ENCODE data around the gene RARS2.
"Not testable (repeated sequence)": the region's sequence is repeated elsewhere in the genome, so short reads cannot be mapped to it uniquely, and the experiment has no call there.

The RARS2 gene, protein sequence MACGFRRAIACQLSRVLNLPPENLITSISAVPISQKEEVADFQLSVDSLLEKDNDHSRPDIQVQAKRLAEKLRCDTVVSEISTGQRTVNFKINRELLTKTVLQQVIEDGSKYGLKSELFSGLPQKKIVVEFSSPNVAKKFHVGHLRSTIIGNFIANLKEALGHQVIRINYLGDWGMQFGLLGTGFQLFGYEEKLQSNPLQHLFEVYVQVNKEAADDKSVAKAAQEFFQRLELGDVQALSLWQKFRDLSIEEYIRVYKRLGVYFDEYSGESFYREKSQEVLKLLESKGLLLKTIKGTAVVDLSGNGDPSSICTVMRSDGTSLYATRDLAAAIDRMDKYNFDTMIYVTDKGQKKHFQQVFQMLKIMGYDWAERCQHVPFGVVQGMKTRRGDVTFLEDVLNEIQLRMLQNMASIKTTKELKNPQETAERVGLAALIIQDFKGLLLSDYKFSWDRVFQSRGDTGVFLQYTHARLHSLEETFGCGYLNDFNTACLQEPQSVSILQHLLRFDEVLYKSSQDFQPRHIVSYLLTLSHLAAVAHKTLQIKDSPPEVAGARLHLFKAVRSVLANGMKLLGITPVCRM

DNA sequence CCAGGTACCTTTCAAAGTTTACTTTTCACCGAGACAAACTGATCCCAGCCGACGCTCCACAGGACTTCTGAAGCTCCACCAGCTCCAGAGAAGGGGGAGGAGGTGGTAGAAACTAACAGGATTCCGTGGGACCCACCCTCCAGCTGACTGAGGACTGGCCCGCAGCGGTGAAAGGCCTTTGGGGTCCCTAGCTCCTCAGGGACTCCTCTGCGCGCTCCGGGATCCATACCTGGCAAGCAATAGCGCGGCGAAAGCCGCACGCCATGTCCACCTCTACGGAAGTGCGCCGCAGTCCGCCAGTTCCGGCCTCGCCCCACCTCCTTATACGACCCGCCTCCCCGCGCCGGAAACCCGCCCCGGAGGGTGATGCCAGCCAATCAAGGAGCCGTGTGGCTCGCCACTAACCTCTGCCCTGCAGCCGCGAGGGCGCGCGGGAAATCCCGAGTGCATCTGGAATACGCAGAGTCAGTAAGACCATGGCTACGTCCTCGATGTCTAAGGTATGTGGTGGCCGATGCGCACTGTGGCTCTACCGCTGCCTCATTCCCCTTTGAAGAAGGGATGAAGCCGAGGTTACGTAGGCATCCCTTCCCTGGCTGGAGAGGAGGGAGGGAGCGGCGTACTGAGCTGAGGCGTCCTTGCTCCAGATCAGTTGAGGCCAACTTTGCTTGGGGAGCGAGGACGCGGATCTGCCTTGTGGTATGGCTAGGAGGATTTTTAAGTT, at the start of gene RARS2, which contains the start of gene ORC3:
Gene RARS2 (minus strand): TSS at position 295 of the 724 bp plus-strand sequence. CDS start 30 bp downstream, at position 265.
Gene ORC3 (plus strand): TSS at position 443 of the 724 bp plus-strand sequence. CDS start 34 bp downstream, at position 477.
- peak; percentile 93 for DNase-seq (ENCODE audit: low spot score)

DNA sequence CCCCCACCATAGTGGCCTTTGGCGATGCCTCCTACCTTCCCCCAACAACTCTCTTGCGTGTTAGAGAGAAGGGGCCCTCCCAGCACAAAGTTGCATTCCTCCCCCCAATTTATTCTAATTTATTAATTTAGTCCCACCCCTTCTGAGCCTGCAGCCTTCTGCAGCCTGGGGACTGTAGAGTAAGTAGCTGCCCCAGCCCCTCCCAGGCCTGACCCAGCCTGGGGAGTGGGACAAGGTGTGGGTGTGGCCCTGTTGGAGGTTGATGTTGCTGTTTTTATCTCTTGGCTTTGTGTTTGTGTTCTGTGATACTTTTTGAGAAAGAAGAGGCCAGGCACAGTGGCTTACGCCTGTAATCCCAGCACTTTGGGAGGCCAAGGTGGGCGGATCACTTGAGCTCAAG, 49.6 kb upstream of the RARS2 start:
- DNase-seq (ENCODE audit: low spot score) = no peak

DNA sequence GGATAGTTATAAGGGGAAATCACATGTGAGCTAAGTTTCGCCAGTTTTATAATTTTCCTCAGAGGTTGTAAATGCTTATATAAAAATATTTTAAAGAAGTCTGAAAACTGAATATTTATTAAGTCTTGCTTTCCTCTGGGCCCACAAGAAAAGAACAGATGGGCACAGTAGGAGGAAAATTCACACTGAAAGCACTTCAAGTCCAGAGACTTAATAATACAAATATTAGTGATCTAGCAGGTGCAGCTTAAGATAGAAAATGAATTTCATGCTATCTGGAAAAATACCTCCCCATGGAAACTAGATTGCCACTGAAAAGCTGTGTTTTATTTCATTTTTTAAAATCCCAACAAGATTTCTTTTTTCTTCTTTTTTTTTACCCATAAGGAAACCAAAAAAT, 47.3 kb upstream of the RARS2 start:
- DNase-seq (ENCODE audit: low spot score) = no peak

DNA sequence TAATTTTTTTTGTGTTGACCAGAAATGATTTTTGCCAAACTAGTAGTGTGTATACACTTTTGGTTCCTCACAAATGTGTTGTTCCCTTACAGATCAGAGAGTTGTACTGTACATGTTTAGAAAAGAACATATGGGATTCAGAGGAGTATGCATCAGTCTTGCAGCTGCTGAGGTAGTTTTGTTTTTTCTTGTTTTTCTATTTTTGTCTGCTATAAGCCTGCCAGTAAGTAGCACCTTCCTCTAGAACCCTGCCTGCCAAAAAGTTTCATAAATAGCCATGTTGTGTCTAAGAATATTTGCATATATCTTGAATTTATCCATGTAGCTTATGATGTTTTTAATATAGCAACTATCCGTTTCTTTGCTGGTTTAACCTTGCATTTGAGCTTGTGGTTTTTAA, 46.5 kb upstream of the RARS2 start:
- no peak for DNase-seq (ENCODE audit: low spot score)

DNA sequence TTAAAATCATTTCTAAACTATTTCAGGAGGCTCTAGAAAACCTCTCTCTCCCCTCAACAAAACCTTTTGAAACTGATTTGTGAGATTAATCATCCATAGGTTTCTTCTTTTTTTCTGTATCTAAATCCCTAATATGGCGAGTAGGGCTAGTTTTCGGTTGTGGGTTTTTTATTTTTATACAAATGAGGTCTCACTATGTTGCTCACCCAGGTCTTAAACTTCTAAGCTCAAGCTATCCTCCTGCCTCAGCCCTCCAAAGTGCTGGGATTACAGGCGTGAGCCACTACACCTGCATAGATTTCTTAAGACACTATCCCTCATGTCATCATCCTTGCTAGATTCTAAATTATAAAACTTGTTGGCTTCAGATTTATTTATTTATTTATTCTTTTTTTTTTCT, 44.1 kb upstream of the RARS2 start:
- DNase-seq (ENCODE audit: low spot score) = no peak

DNA sequence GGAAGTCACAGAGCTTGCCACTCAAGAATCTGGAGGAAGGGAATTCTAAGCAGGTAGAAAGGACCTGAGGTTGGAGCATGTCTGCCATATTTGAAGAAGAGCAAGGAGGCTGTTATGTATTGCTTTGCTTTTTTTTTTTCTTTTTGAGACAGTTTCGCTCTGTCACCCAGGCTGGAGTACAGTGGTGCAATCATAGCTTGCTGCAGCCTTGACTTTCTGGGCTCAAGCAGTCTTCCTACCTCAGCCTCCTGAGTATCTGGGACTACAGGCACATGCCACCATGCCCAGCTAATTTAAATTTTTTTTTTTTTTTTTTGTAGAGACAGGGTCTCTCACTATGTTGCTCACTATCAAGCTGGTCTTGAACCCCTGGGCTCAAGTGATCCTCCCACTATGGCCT, 41.0 kb upstream of the RARS2 start:
- DNase-seq (ENCODE audit: low spot score) = no peak

DNA sequence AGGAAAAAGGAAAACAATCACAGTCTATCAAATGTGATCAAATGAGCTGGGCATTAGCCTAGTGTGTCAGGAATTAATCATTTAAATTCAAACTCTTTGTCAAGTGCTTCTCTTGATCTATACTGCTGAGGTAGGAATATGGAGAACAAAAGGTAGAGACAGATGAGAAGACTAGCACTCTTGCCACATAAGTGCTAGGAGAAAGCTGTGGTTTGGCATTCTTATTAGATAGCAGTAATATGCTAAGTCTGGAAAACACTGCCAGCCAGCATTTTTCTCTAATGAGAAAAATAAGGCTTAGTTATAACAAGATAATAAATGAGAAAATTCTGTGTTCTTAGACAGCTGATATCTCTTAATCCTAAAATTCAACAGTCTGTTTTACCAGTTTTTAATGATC, 39.1 kb upstream of the RARS2 start:
- no peak for DNase-seq (ENCODE audit: low spot score)

DNA sequence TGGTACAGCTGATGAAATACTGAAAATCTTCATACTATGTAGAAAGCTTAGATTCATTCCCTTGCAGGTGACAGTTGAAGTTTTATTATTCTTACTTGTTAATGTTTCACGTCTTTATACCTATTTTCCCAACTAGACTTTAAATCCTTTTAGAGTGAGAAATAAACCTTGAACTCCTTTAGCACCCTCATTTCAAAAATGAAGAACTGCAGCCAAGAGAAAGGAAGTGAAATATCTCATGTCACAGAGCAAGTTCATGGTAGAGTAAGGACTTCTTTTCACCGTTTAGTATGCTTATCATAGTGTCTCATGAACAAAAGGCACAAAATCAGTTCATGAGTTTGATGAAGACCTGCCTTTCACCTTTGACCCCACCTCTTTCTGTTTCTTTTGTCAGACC, 38.6 kb upstream of the RARS2 start:
- DNase-seq (ENCODE audit: low spot score) = no peak

DNA sequence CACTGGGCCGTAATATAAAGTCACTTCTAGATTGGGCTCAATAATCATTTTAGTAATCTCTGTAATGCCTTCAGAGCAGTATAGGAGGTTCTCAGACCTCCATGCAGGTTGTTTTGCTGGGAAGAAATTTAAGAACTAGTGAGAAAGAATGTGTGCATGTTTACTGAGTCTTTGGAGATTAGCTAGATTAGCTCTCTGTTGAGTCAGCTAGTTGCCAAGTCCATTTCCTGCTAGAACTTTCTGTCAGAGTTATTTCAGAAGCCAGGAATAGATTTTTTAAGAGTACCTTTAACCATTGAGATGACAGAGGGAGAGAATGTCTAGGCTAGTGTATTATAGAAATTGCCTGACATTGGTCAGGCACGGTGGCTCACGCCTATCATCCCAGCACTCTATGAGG, 33.5 kb upstream of the RARS2 start:
- no peak for DNase-seq (ENCODE audit: low spot score)

DNA sequence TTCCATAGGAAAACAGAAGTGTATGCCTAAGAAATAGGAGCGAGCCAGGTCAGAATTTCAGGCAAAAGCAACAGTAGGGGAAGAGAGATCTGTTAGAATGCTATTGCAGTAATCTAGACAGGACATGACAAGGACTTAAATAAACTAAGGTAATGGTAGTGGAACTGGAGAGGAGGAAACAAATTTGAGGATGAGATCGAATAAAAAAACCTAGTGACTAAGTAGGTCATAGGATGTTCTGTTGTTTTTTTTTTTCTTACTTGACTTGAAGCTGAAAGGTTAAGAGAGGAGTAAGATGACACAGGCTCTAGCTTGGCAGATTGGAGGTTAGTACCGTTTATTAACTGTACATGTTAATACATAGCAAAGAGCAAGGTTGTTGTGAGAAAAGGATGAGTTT, 28.7 kb upstream of the RARS2 start:
- DNase-seq (ENCODE audit: low spot score) = no peak

DNA sequence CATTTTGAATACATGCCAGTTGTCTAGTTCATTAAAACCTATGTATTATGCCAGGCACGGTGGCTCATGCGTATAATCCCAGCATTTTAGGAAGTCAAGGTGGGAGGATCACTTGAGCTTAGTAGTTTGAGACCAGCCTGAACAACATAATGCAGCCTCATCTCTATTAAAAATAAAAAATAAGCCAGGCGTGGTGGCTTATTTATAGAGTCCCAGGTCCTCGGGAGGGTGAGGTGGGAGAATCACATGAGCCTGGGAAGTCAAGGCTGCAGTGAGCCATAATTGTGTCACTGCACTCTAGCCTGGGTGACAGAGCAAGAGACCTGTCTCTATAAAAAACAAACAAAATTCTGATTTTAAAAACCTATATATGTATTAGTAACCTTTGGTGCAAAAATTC, 27.6 kb upstream of the RARS2 start:
- no peak for DNase-seq (ENCODE audit: low spot score)

DNA sequence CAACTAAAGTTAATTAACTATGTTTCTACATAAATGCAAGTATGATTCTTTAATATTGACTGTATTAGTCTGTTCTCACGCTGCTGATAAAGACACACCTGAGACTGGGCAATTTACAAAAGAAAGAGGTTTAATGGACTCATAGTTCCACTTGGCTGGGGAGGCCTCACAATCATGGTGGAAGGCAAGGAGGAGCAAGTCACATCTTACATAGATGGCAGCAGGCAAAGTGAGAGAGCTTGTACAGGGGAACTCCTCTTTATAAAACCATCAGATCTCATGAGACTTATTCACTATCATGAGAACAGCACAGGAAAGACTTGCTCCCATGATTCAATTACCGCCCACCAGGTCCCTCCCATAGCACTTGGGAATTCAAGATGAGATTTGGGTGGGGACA, 23.2 kb upstream of the RARS2 start:
- not testable (repeated sequence) for DNase-seq (ENCODE audit: low spot score)

DNA sequence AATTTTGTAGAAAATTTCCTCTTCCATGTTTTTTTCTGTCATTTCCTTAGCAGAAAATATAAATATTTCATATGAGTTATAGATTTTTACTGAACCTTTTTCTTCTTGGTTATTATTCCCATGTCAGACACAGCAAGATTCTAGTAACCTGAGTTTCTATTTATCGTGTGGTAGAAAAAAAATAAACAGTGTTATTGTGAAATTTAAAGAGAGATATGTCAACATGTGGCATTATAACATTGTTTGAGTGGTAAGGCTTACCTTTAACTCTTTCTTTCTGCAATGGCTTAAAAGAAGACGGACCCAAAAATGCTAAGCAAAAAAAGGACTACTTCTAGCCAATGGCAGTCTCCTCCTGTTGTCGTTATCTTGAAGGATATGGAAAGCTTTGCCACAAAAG, 19.0 kb upstream of the RARS2 start:
- DNase-seq (ENCODE audit: low spot score) = no peak

DNA sequence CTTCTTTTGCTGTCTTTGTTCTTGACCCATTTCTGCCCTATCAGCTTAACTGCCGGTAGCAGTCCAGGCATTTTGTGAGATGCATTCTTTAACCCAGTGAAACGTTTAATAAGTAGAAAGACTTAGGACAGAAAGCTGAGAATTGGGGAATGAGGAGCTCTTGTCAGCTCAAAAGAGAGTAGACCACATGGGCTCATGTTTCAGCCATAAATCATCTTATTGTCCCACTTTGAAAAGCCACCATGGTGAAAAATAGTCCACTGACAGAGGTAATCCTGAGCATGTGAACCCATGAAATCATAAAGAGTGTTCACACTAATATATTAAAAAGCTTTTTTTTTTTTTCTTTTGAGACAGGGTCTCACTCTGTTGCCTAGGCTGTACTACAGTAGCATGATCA, 16.4 kb upstream of the RARS2 start:
- no peak for DNase-seq (ENCODE audit: low spot score)

DNA sequence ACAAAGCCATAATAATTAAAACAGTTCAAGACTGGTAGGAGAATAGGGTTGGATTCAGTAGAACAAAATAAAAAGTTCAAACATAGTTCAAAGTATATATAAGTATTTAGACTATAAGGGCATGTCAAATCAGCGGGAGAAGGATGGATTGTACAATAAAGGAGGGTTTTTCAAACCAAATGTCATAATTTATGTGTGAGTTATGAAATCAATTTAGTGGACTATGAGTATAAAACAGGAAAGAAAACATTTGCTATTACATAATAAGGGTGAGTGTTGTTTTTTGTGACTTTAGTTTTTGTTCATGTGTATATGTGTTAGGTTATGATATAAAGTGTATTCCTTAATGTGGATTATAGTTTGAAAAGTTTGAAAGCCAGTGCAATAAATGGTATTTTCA, 10.8 kb upstream of the RARS2 start:
- no peak for DNase-seq (ENCODE audit: low spot score)

DNA sequence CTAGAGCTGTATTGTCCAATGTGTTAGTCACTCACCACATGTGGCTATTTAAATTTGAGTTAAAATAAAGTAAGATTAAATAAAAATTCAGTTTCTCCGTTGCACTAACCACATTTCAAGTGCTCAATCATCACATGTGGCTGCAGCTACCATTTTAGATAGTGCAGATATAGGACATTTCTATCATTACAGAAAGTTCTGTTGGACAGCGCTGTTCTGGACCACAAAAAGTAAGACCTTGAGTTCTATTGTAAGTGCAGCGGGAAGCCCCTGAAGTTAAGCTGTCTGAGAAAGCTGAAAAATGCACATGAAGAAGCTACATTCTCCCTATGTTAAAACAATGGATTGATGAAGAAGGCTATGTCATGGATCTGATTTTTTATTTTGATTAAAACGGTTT, 1.2 kb upstream of the RARS2 start:
- DNase-seq (ENCODE audit: low spot score) = no peak

DNA sequence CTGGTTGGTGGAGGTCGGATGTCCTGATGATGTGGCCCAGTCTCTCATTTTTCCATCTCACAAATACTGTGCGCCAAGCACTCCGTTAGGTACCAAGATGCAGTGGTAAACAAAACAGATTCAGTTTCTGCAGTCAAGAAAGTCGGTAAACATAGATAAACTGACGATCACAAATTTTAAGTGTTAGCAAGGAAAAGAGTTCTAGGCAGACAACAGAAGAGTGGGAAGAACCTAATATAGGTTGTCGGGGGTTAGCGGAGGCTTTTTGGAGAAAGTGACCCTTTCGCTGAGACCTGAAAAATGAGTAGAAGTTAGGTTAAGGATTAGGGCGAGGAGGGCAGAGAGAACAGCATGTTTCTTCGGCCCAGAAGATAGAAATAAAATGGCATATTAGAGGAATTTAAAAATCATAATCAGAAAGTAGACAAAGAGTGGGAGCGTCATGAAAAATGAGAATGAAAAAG, 662 bp upstream of the RARS2 start:
- DNase-seq (ENCODE audit: low spot score) = no peak

DNA sequence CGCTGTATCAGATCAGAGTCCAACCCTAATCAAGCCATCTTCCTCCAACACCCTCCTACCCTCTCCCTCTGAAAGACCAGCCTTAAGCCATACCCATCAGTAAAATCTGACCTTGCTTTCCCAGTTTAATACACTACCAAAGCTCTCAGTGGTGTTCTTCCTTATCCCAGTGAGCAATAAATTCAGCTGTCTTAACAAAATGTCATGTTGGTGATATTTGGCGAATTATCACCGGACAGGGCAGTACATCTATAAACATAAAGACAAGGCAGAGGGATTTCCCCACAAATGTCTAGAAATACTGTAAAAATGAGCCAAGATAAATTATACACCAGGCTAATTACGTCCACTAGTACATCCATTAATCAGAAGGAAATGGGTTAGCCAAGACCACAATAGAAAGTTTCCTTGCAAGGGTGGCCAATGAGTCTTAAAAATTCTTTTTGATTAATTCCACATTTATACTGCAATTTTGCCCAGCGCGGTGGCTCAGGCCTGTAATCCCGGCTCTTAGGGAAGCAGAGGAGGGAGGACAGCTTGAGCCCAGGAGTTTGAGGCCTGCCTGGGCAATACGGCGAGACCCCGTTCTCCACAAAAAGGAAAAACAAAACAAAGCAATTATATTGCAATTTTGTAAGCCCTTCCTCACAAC, 905 bp downstream of the RARS2 start:
- DNase-seq (ENCODE audit: low spot score) = no peak

DNA sequence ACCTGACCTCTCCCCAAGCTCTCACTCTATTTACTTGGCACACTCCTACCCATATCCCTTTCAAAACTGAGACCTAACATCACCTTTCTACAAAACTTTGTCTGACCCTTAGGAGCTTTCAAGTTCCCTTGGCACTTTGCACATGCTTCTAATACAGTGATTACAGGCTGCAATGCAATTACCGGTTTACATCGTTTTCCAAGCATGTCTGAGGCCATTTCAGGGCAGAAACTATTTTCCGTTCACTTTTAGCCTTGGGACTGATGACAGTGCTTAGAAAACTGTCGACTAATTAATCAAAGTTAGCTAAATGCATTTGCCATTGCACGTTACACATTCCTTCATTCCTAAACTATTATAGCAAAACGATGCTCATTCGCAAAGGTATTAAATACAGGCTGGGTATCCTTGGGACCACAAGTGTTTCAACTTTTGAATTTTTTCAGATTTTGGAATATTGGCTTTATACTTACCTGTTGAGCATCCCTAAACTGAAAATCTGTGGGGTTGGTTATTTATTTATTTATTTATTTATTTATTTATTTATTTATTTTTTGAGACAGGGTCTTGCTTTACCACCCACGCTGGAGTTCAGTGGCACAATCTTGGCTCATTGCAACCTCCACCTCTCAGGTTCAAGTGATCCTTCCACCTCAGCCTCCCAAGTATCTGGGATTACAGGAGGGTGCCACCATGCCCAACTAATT, 3.3 kb downstream of the RARS2 start:
- no peak for DNase-seq (ENCODE audit: low spot score)

DNA sequence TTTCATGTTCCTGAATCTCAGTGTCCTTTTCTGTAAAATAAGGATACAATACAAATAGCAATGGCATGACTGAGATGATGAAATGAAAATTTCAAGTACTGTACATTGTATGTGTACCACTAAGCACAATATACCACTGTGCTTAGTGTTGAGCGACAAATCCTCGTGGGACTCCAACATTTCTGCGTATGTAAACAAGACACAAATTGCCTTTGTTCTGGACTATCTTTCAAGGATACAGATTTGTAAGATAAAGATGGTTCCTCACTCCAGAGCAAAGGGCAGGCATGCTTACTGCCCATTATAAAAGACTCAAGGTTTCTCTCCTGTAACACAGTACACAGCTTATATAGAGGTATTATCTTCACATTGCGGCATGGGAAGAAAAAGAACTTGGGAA, 6.0 kb downstream of the RARS2 start:
- DNase-seq (ENCODE audit: low spot score) = no peak

DNA sequence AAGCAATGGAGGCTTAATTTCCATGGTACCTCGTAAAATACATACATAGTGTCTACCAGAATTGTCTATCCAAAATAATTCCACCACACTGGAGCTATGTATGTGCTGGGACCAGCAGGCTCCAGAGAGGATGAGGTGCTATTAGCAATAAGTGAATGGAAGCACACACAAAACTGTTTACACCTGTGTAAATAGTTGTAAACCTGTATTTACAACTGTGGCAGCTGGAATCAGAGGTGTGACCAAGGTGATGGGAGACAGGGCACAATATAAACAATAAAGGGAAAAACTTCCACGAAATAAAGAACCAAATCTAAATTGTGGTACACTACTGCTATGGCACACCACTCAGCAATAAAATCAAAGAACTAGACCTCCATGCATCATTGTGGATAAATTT, 14.4 kb downstream of the RARS2 start:
- DNase-seq (ENCODE audit: low spot score) = no peak

DNA sequence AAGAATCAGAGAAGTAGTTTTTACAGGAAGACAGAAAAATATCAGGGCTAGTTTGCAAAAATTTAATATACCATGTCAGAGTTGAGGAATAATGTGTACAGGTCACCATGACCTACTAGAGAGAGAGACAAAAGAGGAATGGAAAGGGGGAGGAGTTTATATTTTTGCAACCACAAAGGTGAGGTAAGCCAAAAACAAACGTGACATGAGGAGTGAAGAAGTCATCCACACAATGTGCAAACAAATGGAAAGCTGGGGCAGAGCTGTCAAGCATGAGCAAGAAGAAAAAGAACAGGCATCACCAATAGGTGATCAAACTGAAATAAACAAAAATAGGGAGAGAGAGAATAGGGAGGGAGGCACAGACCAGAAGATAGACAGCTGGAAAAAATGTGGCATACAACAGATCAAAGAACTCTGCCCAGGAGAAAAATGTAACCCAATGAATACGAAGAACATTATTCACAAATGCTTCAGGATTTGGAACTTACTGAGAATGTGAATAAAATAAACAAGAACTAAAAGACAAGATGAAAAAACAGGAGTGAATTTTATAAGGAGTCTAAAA, 15.5 kb downstream of the RARS2 start:
- no peak for DNase-seq (ENCODE audit: low spot score)
